Loucy (cell line): ENCODE data around the gene DEXI.

Source experiments
- H2AFZ ChIP-seq: fragments of 200-600 bp; sonication (generic); 2 replicates; pipeline ENCODE4 v1.6.0; 2016; ENCODE audit warnings: antibody characterized with exemption, mild to moderate bottlenecking, low read length, moderate library complexity
- H3F3A ChIP-seq: fragments of 200-600 bp; 2 replicates; pipeline ENCODE4 v1.6.0; 2016; ENCODE audit warnings: antibody characterized with exemption, low read depth, mild to moderate bottlenecking
- H3K27me3 ChIP-seq: fragments of 200-600 bp; sonication (generic); 2 replicates; pipeline ENCODE4 v1.6.1; 2014; ENCODE audit warnings: low read length, mild to moderate bottlenecking; ENCODE audit not compliant: insufficient read depth, poor library complexity, severe bottlenecking
- H3K36me3 ChIP-seq: fragments of 200-600 bp; sonication (generic); 2 replicates; pipeline ENCODE4 v1.6.1; 2016; ENCODE audit warnings: low read length; ENCODE audit not compliant: insufficient read depth
- H3K4me1 ChIP-seq: fragments of 200-600 bp; sonication (generic); 2 replicates; pipeline ENCODE4 v1.5.1; 2014; ENCODE audit warnings: low read length, mild to moderate bottlenecking; ENCODE audit not compliant: insufficient read depth, poor library complexity, severe bottlenecking
- H3K4me2 ChIP-seq: fragments of 200-600 bp; sonication (generic); 2 replicates; pipeline ENCODE4 v1.6.0; 2014; ENCODE audit warnings: antibody characterized with exemption, low read length, low read depth, mild to moderate bottlenecking; ENCODE audit not compliant: poor library complexity, severe bottlenecking
- H3K4me3 ChIP-seq: fragments of 200-600 bp; sonication (generic); 2 replicates; pipeline ENCODE4 v1.5.1; 2014; ENCODE audit warnings: low read length, mild to moderate bottlenecking, mixed read lengths; ENCODE audit not compliant: poor library complexity, severe bottlenecking
- H3K79me2 ChIP-seq: fragments of 200-600 bp; sonication (generic); 2 replicates; pipeline ENCODE4 v1.6.1; 2014; ENCODE audit warnings: low read length; ENCODE audit not compliant: insufficient read depth
- H3K9ac ChIP-seq: fragments of 200-600 bp; sonication (generic); 2 replicates; pipeline ENCODE4 v1.6.0; 2014; ENCODE audit warnings: mild to moderate bottlenecking, low read depth, low read length, moderate library complexity; ENCODE audit not compliant: poor library complexity, severe bottlenecking
- H3K9me2 ChIP-seq: fragments of 200-600 bp; sonication (generic); replicated peaks from 2 replicates; pipeline ENCODE4 v1.6.1; 2016; ENCODE audit warnings: low read depth, low read length, mixed read lengths
- H3K9me3 ChIP-seq: fragments of 200-600 bp; sonication (generic); 2 replicates; pipeline ENCODE4 v1.6.1; 2014; ENCODE audit warnings: mild to moderate bottlenecking, antibody characterized with exemption, low read length, low read depth; ENCODE audit not compliant: insufficient read depth
- H4K20me1 ChIP-seq: fragments of 200-600 bp; sonication (generic); 2 replicates; pipeline ENCODE4 v1.6.0; 2014; ENCODE audit warnings: antibody characterized with exemption, low read length, mild to moderate bottlenecking; ENCODE audit not compliant: insufficient read depth, poor library complexity, severe bottlenecking
- EZH2phosphoT487 ChIP-seq: fragments of 200-600 bp; IDR thresholded peaks from 2 replicates; pipeline ENCODE4 v1.6.1; 2018; ENCODE audit warnings: antibody characterized with exemption, mild to moderate bottlenecking, moderate library complexity, borderline replicate concordance
- TF ChIP-seq, protein P1 (sequence below): fragments of 200-600 bp; sonication (generic); conservative IDR thresholded peaks from 2 replicates; pipeline ENCODE4 v1.5.1; 2014; ENCODE audit warnings: mild to moderate bottlenecking, antibody characterized with exemption, low read length

Gene DEXI

GRCh38 chr16:10954903-10955302, 12.6 kb upstream of the DEXI start:
- Histone ChIP-seq H3K79me2 (peaks cover 19% of the 10 kb centered on the region; the same call in 1 of the 2 replicates), H3K27me3 (no peaks in the 10 kb centered on the region), H3K36me3 (peaks cover 7% of the 10 kb centered on the region; the same call in 1 of the 2 replicates), H3F3A (no peaks in the 10 kb centered on the region), H4K20me1 (no peaks in the 10 kb centered on the region), H3K9me3 (no peaks in the 10 kb centered on the region), H3K9me2 (no peaks in the 10 kb centered on the region), H3K9ac (peak overlapping the region; percentile 32), H3K4me1 (peaks cover 13% of the 10 kb centered on the region), H3K4me2 (peak overlapping the region; percentile 65), H3K4me3 (no peak overlapping the region), H2AFZ (no peak overlapping the region)
- no peak for TF ChIP-seq EZH2phosphoT487
- TF ChIP-seq, protein P1, sequence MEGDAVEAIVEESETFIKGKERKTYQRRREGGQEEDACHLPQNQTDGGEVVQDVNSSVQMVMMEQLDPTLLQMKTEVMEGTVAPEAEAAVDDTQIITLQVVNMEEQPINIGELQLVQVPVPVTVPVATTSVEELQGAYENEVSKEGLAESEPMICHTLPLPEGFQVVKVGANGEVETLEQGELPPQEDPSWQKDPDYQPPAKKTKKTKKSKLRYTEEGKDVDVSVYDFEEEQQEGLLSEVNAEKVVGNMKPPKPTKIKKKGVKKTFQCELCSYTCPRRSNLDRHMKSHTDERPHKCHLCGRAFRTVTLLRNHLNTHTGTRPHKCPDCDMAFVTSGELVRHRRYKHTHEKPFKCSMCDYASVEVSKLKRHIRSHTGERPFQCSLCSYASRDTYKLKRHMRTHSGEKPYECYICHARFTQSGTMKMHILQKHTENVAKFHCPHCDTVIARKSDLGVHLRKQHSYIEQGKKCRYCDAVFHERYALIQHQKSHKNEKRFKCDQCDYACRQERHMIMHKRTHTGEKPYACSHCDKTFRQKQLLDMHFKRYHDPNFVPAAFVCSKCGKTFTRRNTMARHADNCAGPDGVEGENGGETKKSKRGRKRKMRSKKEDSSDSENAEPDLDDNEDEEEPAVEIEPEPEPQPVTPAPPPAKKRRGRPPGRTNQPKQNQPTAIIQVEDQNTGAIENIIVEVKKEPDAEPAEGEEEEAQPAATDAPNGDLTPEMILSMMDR = no peak

- Histone ChIP-seq H3K9me2 (no peaks in the 10 kb centered on the region), H4K20me1 (no peaks in the 10 kb centered on the region), H3K36me3 (no peaks in the 10 kb centered on the region), H2AFZ (no peak overlapping the region), H3K9me3 (no peaks in the 10 kb centered on the region), H3K9ac (no peak overlapping the region), H3K4me3 (no peak overlapping the region), H3K4me1 (peaks cover 20% of the 10 kb centered on the region), H3F3A (no peaks in the 10 kb centered on the region), H3K4me2 (no peak overlapping the region), H3K79me2 (peaks cover 36% of the 10 kb centered on the region; the same call in 1 of the 2 replicates), H3K27me3 (no peaks in the 10 kb centered on the region)
- TF ChIP-seq, protein P1 = no peak
- no peak for TF ChIP-seq EZH2phosphoT487
These were observed 8.8 kb upstream of the DEXI start for GRCh38 chr16:10951026-10951425.

DNA sequence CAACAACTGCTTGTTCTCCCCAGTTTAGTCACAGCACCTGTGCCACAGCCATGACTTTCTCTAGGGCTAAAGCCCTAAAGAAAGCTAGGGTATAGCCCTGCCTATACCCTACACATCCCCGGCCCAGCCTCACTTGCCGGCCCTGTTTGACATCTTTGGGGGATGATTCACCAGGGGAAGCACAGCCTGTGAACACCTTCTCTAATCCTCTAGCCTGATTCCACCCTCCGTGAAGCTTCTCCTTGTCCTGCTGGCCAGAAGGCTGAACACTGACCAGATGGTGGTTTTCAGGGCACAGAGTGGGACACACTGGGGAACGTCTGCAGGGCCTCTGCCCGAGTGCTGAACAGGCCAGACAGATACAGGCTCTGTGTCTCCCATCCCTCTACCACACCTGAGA, 8.1 kb upstream of the DEXI start:
- no peak overlapping the region for H3K4me2 ChIP-seq
- no peak overlapping the region for H2AFZ ChIP-seq
- H3K27me3 ChIP-seq = no peaks in the 10 kb centered on the region
- TF ChIP-seq EZH2phosphoT487 = no peak
- TF ChIP-seq, protein P1 = no peak
- peaks cover 42% of the 10 kb centered on the region; the same call in 1 of the 2 replicates for H3K79me2 ChIP-seq
- no peaks in the 10 kb centered on the region for H3K36me3 ChIP-seq
- H3K4me3 ChIP-seq = no peak overlapping the region
- H3K9me3 ChIP-seq = no peaks in the 10 kb centered on the region
- peaks cover 20% of the 10 kb centered on the region for H3K4me1 ChIP-seq
- H3K9ac ChIP-seq = no peak overlapping the region
- H3F3A ChIP-seq = no peaks in the 10 kb centered on the region
- H3K9me2 ChIP-seq = no peaks in the 10 kb centered on the region
- H4K20me1 ChIP-seq = no peaks in the 10 kb centered on the region
